Raji (cell line): ENCODE data around the gene CMBL.

Source experiments
- POLR2A ChIP-seq: IDR thresholded peaks from 2 replicates; pipeline ENCODE4 v1.6.1; 2011; ENCODE audit warnings: low read depth, low read length, control low read depth; ENCODE audit not compliant: insufficient read depth

The CMBL gene

DNA sequence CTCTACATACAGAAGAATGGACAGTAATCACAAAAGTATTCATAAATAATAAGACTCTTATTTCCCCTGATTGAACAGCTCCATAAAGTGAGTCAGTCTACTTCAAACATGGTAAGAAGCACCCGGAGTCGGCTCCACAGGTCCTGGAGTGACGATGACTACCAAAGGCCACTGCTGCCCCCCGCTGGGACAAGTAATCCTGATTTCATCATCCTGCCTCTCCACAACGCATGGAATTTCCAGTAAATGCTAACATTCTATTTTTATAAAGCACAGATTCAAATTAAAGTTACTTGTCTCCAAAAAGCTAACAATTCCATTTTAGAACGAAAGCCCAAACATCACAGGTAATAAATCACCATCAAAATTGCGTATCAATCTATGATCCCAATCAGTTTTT, 74.2 kb downstream of the CMBL start:
- no peak for TF ChIP-seq POLR2A

DNA sequence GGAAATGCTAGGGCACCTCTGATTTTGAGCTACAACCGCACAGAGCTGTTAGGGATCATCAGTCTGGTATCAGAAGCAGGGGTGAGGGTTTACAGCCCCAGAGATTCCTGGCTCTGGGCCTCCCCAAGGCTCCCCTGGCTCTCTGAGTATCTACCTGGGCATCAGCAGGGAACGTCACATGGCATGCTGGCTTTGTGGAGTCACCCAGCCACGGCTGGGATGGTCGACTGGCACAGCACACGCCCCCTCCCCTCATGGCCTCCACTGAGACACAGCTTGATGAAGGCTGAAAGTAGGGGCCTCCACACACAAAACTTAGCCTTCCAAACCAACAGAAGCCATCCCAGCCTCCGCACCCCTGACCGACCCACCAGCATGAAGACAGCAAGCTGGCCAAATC, 74.7 kb downstream of the CMBL start:
- TF ChIP-seq POLR2A, result no peak

DNA sequence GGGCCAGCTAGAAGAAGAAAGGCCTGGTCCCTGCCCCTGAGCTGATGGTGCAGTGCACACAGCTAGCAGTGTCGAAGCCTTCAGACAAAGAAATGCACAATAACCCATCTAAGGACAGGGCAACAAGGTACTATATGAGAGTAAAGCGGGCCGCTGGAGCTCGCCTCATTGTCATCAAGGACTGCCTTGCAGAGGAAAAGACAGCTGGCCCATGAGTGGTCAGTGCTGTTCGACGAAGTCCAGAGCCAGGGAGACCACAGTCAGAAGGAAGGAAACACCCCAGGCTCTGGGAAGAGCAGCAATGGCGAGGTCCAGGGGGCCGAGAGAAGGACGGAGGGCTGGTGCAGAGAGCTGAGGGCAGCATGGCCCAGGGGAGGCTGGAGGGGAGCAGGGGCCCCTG, 75.3 kb downstream of the CMBL start:
- TF ChIP-seq POLR2A, result no peak

DNA sequence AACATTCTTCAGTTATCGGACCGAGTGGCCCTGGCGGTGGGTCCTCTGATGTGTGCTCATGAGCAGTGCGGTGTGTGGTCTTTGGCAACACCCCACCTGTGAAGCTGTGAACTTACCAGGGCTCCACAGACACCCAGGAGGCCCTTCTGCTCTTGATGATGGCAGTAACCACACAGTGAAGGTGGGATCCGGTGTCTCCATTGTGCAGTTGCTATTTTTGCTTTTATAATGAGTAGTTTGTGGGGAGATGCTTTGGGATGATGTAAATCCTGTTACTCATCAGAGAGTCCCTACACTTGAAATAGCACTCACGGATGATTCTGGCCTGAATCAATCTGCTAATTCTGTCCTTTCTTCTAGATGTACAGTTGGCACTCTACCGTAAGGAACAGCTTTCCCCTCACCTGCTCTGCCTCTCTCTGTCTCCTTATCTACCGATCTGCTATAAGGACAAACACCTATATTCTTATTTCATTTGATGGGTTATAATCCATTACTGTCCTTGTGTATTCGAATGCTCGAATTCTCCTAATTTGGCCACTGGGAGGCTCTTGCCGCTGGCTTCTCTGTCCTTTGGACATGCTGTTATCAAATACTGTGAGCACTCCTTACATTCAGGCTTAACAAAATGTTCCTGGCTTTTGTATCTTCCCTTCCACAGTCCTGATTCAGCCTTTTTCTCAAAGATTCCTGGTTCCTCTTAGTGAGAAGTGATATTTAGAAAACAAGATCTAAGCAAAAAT, 78.2 kb downstream of the CMBL start:
- no peak for TF ChIP-seq POLR2A

DNA sequence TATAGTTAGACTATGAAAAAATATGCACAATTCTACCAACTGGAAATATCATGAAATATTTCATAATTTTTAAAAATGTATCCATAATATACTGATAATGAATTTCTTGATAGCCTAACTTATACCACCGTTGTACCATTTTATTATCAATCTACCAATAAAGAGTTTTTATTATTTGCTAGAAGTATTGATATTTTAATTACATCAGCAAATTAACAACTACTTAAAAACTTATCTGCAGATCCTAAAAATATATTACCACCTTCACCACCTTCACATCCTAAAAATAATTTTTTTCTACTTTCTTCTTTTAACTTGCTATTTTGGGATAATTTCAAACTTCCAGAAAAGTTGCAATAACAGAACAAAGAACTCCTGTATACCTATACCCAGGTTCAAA, 79.4 kb downstream of the CMBL start:
- no peak for TF ChIP-seq POLR2A
